AG20443 (cell line): ENCODE results near the gene LINGO3.

Experiments used
- DNase-seq: peaks from one replicate; pipeline ENCODE4 v3.0.0; 2012; ENCODE audit warnings: low spot score, mixed read lengths

The LINGO3 gene

GRCh38 chr19:2261438-2262172, 46.3 kb downstream of the LINGO3 start:
- DNase-seq: no peak

DNA sequence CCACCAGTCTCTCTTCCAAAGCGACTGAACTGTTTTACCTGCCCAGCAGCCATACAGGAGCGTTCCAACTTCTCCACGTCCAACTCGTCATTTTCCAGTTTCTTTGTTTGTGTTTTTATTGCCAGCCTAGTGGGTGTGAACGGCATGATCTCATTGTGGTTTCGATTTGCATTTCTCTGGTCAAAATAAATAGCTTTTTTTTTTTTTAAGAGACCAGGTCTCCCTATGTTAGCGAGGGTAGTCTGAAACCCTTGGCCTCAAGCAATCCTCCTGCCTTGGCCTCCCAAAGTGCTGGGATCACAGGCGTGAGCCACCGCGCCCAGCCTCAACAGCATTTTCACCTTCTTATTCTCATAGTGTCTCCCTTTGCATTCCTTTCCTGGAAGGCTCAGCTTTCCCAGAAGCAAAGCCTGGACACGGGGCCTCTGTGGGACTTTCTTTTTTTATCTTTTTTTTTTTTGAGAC, 47.6 kb downstream of the LINGO3 start:
- no peak for DNase-seq

DNA sequence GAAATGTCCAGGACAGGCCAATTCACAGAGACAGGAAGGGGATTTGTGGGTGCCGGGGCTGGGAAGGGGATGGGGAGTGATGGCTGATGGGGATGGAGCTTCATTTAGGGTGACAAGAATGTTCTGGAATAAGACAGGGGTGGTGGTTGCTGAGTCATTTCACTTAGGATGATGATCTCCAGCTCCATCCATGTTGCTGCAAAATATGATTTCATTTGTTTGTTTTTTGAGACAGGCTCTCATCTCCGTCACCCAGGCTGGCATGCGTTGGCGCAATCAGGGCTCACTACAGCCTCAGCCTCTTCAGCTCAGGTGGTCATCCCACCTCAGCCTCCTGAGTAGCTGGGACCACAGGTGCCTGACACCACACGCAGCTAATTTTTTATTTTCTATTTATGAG, 48.6 kb downstream of the LINGO3 start:
- DNase-seq: no peak
